ENCODE measurements around the gene RNF40.

The RNF40 gene

GRCh38 chr16:30821891-30822290, 59.8 kb downstream of the RNF40 start:
- DNase-seq = no peak

All from hematopoietic multipotent progenitor cell treated with erythropoietin and hydrocortisone succinate and interleukin-3 and kit ligand, for 6 days (in vitro differentiated cells).